Muscle layer of duodenum (tissue), 2 donors: Measurements from ENCODE around the gene ITIH6.
A peak's percentile ranks its signal among the peaks of the same experiment; 100 is the strongest.

ENCODE experiments used
- H3K27ac ChIP-seq: one replicate; pipeline ENCODE4 v1.7.0; 2013; ENCODE audit warnings: mild to moderate bottlenecking, low read length
- H3K27me3 ChIP-seq: one replicate; pipeline ENCODE4 v1.7.0; 2013; ENCODE audit warnings: low read depth, mild to moderate bottlenecking, control low read depth, low read length
- H3K36me3 ChIP-seq, 2 donors: one replicate each; pipeline ENCODE4 v1.7.0; 2013; ENCODE audit warnings: low read length in 2 of 2, control low read depth in 1 of 2, mild to moderate bottlenecking in 1 of 2; ENCODE audit not compliant: insufficient read depth in 2 of 2, control insufficient read depth in 1 of 2
- H3K4me1 ChIP-seq, 2 donors: one replicate each; pipeline ENCODE4 v1.7.0; 2013; ENCODE audit warnings: low read length in 2 of 2, mild to moderate bottlenecking in 2 of 2, control low read depth in 1 of 2, moderate library complexity in 1 of 2; ENCODE audit not compliant: insufficient read depth in 2 of 2, control insufficient read depth in 1 of 2
- H3K4me3 ChIP-seq, 2 donors: one replicate each; pipeline ENCODE4 v1.7.0; 2013; ENCODE audit warnings: low read length in 2 of 2, low read depth in 1 of 2, mild to moderate bottlenecking in 1 of 2
- H3K9me3 ChIP-seq, 2 donors: one replicate each; pipeline ENCODE4 v1.7.0; 2013; ENCODE audit warnings: low read length in 2 of 2, control low read depth in 1 of 2, mild to moderate bottlenecking in 1 of 2; ENCODE audit not compliant: control insufficient read depth in 1 of 2
- donor health status: healthy.

Gene ITIH6

GRCh38 chrX:54821310-54821709 is 23.3 kb upstream of the ITIH6 start:
- H3K36me3 ChIP-seq = no peaks in the 10 kb centered on the region
- H3K9me3 ChIP-seq = no peaks in the 10 kb centered on the region
- no peaks in the 10 kb centered on the region for H3K4me1 ChIP-seq
- no peak overlapping the region for H3K27ac ChIP-seq
- H3K4me3 ChIP-seq = no peak overlapping the region
- H3K27me3 ChIP-seq = no peaks in the 10 kb centered on the region

- no peaks in the 10 kb centered on the region for H3K27me3 ChIP-seq
- H3K9me3 ChIP-seq = no peaks in the 10 kb centered on the region
- H3K4me3 ChIP-seq = no peak overlapping the region
- H3K4me1 ChIP-seq = no peaks in the 10 kb centered on the region
- no peak overlapping the region for H3K27ac ChIP-seq
- peaks cover 4 to 5% of the 10 kb centered on the region in 2 donors for H3K36me3 ChIP-seq
Measured at GRCh38 chrX:54820737-54821136, 22.7 kb upstream of the ITIH6 start.

- Histone ChIP-seq H3K9me3 (no peaks in the 10 kb centered on the region), H3K36me3 (peaks cover 20% of the 10 kb centered on the region in 2 donors)
Measured at GRCh38 chrX:54819201-54819600, 21.1 kb upstream of the ITIH6 start.

GRCh38 chrX:54818221-54818620 is 20.2 kb upstream of the ITIH6 start:
- Histone ChIP-seq H3K36me3 (peaks cover 30% of the 10 kb centered on the region in 2 donors), H3K4me3 (no peak overlapping the region), H3K9me3 (no peaks in the 10 kb centered on the region), H3K27me3 (no peaks in the 10 kb centered on the region), H3K4me1 (no peaks in the 10 kb centered on the region), H3K27ac (no peak overlapping the region)

More at GRCh38 chrX:54819201-54819600, 21.1 kb upstream of the ITIH6 start:
- Histone ChIP-seq H3K27ac (no peak overlapping the region), H3K4me1 (no peaks in the 10 kb centered on the region), H3K4me3 (no peak overlapping the region), H3K27me3 (no peaks in the 10 kb centered on the region)

GRCh38 chrX:54817220-54817820 is 19.3 kb upstream of the ITIH6 start:
- Histone ChIP-seq H3K27me3 (no peaks in the 10 kb centered on the region), H3K36me3 (peaks cover 37 to 39% of the 10 kb centered on the region in 2 donors), H3K9me3 (no peaks in the 10 kb centered on the region), H3K4me1 (no peaks in the 10 kb centered on the region), H3K27ac (no peak overlapping the region), H3K4me3 (no peak overlapping the region)

- no peak overlapping the region for H3K27ac ChIP-seq
- no peaks in the 10 kb centered on the region for H3K9me3 ChIP-seq
- no peak overlapping the region for H3K4me3 ChIP-seq
- H3K36me3 ChIP-seq = peaks cover 38 to 63% of the 10 kb centered on the region in 2 donors
- H3K4me1 ChIP-seq = peaks cover 0 to 11% of the 10 kb centered on the region in 2 donors
- no peaks in the 10 kb centered on the region for H3K27me3 ChIP-seq
Measured at GRCh38 chrX:54812306-54812705, 14.3 kb upstream of the ITIH6 start.

- no peak overlapping the region for H3K4me3 ChIP-seq
- peaks cover 0 to 11% of the 10 kb centered on the region in 2 donors for H3K4me1 ChIP-seq
- no peaks in the 10 kb centered on the region for H3K9me3 ChIP-seq
- no peak overlapping the region for H3K27ac ChIP-seq
- no peaks in the 10 kb centered on the region for H3K27me3 ChIP-seq
- peaks cover 38 to 63% of the 10 kb centered on the region in 2 donors for H3K36me3 ChIP-seq
Measured at GRCh38 chrX:54811301-54811885, 13.3 kb upstream of the ITIH6 start.

- no peak overlapping the region for H3K4me3 ChIP-seq
- no peak overlapping the region for H3K27ac ChIP-seq
- peaks cover 31 to 57% of the 10 kb centered on the region in 2 donors for H3K36me3 ChIP-seq
- H3K27me3 ChIP-seq = no peaks in the 10 kb centered on the region
- H3K9me3 ChIP-seq = no peaks in the 10 kb centered on the region
- peaks cover 0 to 11% of the 10 kb centered on the region in 2 donors for H3K4me1 ChIP-seq
Measured at GRCh38 chrX:54810532-54810931, 12.5 kb upstream of the ITIH6 start.

- H3K36me3 ChIP-seq = peaks cover 14 to 40% of the 10 kb centered on the region in 2 donors
- no peaks in the 10 kb centered on the region for H3K9me3 ChIP-seq
Measured at GRCh38 chrX:54808605-54809483, 10.8 kb upstream of the ITIH6 start.

GRCh38 chrX:54808109-54808604 is 10.1 kb upstream of the ITIH6 start:
- Histone ChIP-seq H3K4me3 (peak overlapping the region; percentile 80 to 86), H3K36me3 (peaks cover 7 to 33% of the 10 kb centered on the region in 2 donors), H3K27ac (peak overlapping the region; percentile 79), H3K9me3 (no peaks in the 10 kb centered on the region), H3K4me1 (peaks cover 0 to 11% of the 10 kb centered on the region in 2 donors), H3K27me3 (no peaks in the 10 kb centered on the region)

More at GRCh38 chrX:54808605-54809483, 10.8 kb upstream of the ITIH6 start:
- Histone ChIP-seq H3K4me1 (peaks cover 0 to 11% of the 10 kb centered on the region in 2 donors), H3K4me3 (peak overlapping the region; percentile 80 to 86), H3K27me3 (no peaks in the 10 kb centered on the region), H3K27ac (peak overlapping the region; percentile 79)

GRCh38 chrX:54807524-54808108 is 9.6 kb upstream of the ITIH6 start, which contains the start of gene MAGED2:
MAGED2 (plus strand) TSS chrX:54807745; CDS start chrX:54809332, 1,587 bp downstream.
- Histone ChIP-seq H3K27ac (peak within 1 kb of the TSS; percentile 79), H3K27me3 (no peaks in the 10 kb centered on the region), H3K4me3 (peak within 1 kb of the TSS; percentile 80 to 86), H3K36me3 (peaks cover 4 to 28% of the 10 kb centered on the region in 2 donors), H3K9me3 (no peaks in the 10 kb centered on the region), H3K4me1 (peaks cover 0 to 11% of the 10 kb centered on the region in 2 donors)
